MM.1S (cell line): ENCODE data around the gene SNTG2.

ENCODE experiments used
- CTCF ChIP-seq: fragments of 300-600 bp; sonication (generic); IDR thresholded peaks from 2 replicates; pipeline ENCODE4 v1.5.1; 2016; ENCODE audit warnings: antibody characterized with exemption, low read length, mixed read lengths
- EZH2 ChIP-seq: fragments of 300-600 bp; sonication (generic); optimal IDR thresholded peaks from 2 replicates; pipeline ENCODE3; 2017; ENCODE audit warnings: low read depth, mild to moderate bottlenecking, antibody characterized with exemption, low read length, mixed read lengths
- EZH2phosphoT487 ChIP-seq: fragments of 300-600 bp; sonication (generic); IDR thresholded peaks from 2 replicates; pipeline ENCODE4 v1.6.1; 2018; ENCODE audit warnings: antibody characterized with exemption, low read length

- TF ChIP-seq CTCF (no peak), EZH2phosphoT487 (no peak), EZH2 (no peak)
Observed at GRCh38 chr2:1166976-1167375, 216.3 kb downstream of the SNTG2 start.
